Measurements from ENCODE around the gene COA8. TPM values are rescaled to one million over a fixed set of nuclear protein-coding genes. Genes with fewer than 3 reads are reported as not detected.
A peak's percentile ranks its signal among the peaks of the same experiment; 100 is the strongest.

COA8 gene
- total and polyA plus RNA-seq, 11 donors: 30.6 to 109 (median 45.9) TPM

DNA sequence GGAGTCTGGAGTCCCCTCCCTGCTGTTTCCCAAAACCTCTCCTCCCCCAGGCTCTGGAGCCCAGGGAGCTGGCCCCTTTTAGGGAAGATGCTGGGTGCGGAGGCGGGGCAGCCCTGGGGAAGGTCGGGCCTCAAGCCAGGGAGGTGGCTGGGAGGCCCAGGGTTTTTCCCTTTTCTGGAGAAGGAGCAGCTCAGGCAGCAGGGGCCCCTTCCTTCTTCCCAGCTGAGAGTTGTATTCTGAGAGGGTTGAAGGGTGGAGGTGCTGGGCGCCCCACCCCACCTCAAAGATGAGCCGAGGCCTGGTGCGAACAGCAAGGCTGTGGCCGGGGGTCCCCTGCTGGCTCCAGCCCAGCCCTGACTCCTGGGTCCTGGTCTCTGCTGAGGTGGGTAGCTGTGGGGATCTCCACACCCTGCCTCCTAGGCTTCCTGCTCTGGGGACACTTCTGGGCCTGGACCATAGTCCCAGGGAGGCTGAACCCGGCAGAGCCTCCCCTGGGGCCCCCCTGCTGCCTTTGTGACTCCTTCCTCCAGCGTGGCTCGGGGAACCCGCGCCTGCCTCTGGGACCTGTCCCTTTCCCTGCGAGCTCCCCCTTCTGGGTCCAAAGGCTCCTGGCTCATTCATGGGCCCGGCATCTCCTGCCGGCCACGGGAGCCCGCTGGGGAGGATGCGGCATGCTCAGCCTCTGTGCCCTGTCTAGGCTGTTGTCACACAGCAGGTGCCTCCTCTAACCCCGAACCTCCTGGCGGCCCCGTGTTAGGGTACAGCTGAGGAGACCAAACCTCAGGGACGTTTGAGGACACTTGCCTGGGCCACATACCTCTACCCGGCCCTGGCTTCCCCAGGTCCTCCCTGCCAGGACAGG is 29.4 kb upstream of the COA8 start:
- no peak for ATAC-seq
- TF ChIP-seq POLR2A (IDR thresholded peaks at IDR 0.05): no peak
- TF ChIP-seq, protein P1, sequence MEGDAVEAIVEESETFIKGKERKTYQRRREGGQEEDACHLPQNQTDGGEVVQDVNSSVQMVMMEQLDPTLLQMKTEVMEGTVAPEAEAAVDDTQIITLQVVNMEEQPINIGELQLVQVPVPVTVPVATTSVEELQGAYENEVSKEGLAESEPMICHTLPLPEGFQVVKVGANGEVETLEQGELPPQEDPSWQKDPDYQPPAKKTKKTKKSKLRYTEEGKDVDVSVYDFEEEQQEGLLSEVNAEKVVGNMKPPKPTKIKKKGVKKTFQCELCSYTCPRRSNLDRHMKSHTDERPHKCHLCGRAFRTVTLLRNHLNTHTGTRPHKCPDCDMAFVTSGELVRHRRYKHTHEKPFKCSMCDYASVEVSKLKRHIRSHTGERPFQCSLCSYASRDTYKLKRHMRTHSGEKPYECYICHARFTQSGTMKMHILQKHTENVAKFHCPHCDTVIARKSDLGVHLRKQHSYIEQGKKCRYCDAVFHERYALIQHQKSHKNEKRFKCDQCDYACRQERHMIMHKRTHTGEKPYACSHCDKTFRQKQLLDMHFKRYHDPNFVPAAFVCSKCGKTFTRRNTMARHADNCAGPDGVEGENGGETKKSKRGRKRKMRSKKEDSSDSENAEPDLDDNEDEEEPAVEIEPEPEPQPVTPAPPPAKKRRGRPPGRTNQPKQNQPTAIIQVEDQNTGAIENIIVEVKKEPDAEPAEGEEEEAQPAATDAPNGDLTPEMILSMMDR (IDR thresholded peaks at IDR 0.05): no peak
- no peaks in the 10 kb centered on the region for H3K27me3 ChIP-seq
- H3K27ac ChIP-seq: peak overlapping the region in 3 of 12 donors; percentile 34 to 91 (median 34)
- H3K4me1 ChIP-seq: peaks cover 3 to 33% (median 23%) of the 10 kb centered on the region in 12 donors
- H3K4me3 ChIP-seq: no peak overlapping the region
- no peak for DNase-seq
- intact Hi-C loops (cut with DNase I): no loop called here
- peaks cover 0 to 29% (median 4%) of the 10 kb centered on the region in 9 donors for H3K36me3 ChIP-seq
- H3K9me3 ChIP-seq: no peaks in the 10 kb centered on the region
- 63 to 85% (median 84%) methylated on average over 8 to 23 of the region's 23 CpGs for WGBS, 4 donors

DNA sequence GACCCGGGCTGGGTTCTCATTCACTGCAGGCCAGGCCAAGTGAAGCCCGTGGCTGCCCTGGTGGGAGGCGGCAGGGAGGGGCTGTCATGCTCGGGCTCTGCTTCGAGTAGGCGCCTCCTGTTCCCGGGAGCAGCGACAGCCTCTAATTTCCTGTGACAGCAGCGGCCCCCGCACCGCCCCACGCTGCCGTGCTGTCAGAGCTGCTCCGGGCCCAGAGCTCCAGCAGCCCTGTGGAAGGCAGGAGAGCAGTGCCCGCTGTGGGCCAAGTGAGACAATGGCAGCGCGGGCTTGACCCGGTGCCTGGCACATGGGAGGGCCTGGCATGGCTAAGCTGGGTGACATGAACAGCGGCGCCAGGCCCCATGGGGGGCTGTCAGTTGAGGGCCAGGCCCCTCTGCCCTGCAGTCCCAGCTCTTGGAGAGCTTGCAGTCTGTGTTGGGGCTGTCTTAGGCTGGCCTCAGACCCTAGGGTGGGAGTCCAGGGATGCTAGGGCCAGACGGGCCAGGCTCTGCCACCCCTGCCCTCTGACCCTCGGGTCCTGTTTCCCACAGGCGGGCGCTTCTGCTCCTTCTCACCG is 28.7 kb upstream of the COA8 start:
- H3K4me1 ChIP-seq: peaks cover 3 to 36% (median 26%) of the 10 kb centered on the region in 12 donors
- intact Hi-C loops (cut with DNase I): no loop called here
- H3K9me3 ChIP-seq: no peaks in the 10 kb centered on the region
- H3K27ac ChIP-seq: peak overlapping the region in 2 of 12 donors; percentile 34 to 91
- ATAC-seq: no peak
- H3K27me3 ChIP-seq: no peaks in the 10 kb centered on the region
- peaks cover 0 to 29% (median 4%) of the 10 kb centered on the region in 9 donors for H3K36me3 ChIP-seq
- H3K4me3 ChIP-seq: no peak overlapping the region
- DNase-seq: no peak
- TF ChIP-seq, protein P1 (IDR thresholded peaks at IDR 0.05): no peak
- TF ChIP-seq POLR2A (IDR thresholded peaks at IDR 0.05): no peak
- WGBS, 4 donors: 78 to 93% (median 90%) methylated on average over 9 to 25 of the region's 25 CpGs

DNA sequence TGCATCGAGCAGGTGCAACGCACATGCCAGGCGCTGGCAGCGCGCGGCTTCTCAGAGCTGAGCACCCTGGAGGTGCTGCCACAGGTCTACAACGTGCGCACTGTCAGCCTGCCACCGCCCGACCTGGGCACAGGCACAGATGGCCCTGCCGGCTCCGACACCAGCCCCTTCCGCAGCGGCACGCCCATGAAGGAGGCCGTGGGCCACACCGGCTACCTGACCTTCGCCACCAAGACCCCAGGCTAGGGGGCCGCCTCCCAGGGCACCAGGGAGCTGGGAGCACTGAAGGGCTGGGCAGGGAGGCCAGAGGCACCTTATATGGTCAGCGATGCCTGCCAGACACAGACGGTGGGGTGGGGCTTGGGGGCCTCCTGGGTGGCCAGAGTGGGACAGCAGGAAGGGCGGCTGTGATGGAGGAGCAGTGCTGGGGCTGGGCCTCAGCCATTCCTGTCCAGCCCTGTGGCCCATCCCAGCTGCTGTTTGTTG is 28.1 kb upstream of the COA8 start:
- H3K9me3 ChIP-seq: no peaks in the 10 kb centered on the region
- H3K4me1 ChIP-seq: peaks cover 3 to 37% (median 27%) of the 10 kb centered on the region in 12 donors
- 86 to 93% (median 88%) methylated on average over 12 to 22 of the region's 22 CpGs for WGBS, 4 donors
- H3K27me3 ChIP-seq: no peaks in the 10 kb centered on the region
- DNase-seq (no peak), ATAC-seq (no peak)
- no peak for TF ChIP-seq POLR2A (IDR thresholded peaks at IDR 0.05)
- TF ChIP-seq, protein P1 (IDR thresholded peaks at IDR 0.05): no peak
- H3K27ac ChIP-seq: peak overlapping the region in 2 of 12 donors; percentile 14 to 91
- H3K36me3 ChIP-seq: peaks cover 0 to 29% (median 4%) of the 10 kb centered on the region in 9 donors
- intact Hi-C loops (cut with DNase I): no loop called here
- H3K4me3 ChIP-seq: no peak overlapping the region

All from heart left ventricle (tissue), 16 donors.